ENCODE data around the gene TAOK2. TPM values are rescaled to one million over a fixed set of nuclear protein-coding genes. Genes with fewer than 3 reads are reported as not detected.

Gene TAOK2
- total RNA-seq, 1 experiment from 2014 or later = 99.4 TPM

- POLR2A ChIA-PET = interaction anchor here (0.6 kb wide), 1 partner anchor 9 kb away, joined by 3 read pairs; no protein-coding TSS in a partner anchor
Measured at GRCh38 chr16:30009990-30010843, 36.5 kb downstream of the TAOK2 start.

More at GRCh38 chr16:30009990-30010843, 36.5 kb downstream of the TAOK2 start:
- H3K9me3 ChIP-seq (ENCODE audit: control insufficient read depth, insufficient read depth, low read depth, low read length) = no peaks in the 10 kb centered on the region
- H3K4me1 ChIP-seq (ENCODE audit: control insufficient read depth, insufficient read depth, low read length) = no peaks in the 10 kb centered on the region
- no peaks in the 10 kb centered on the region for H3K36me3 ChIP-seq (ENCODE audit: control insufficient read depth, insufficient read depth, low read length)
- no peak for TF ChIP-seq REST (IDR thresholded peaks at IDR 0.05; ENCODE audit: insufficient read depth in 1 of 2, low read depth in 2 of 2, low read length in 1 of 2)
- TF ChIP-seq CTCF (IDR thresholded peaks at IDR 0.05) = no peak
- TF ChIP-seq SIN3A (IDR thresholded peaks at IDR 0.05; ENCODE audit: borderline replicate concordance, insufficient read depth, low read depth, low read length) = no peak
- no peak for TF ChIP-seq POLR2AphosphoS5 (IDR thresholded peaks at IDR 0.05; ENCODE audit: low read depth, low read length)
- TF ChIP-seq TCF7L2 (IDR thresholded peaks at IDR 0.05; ENCODE audit: low read depth, low read length) = no peak
- intact Hi-C loops (cut with micrococcal nuclease; ENCODE audit: unreplicated experiment) = no loop called here
- no peak overlapping the region for H3K27ac ChIP-seq (ENCODE audit: low read length)
- 0 out of 2 replicates have a peak, but pooled peaks have one; percentile 18 for ATAC-seq
- CTCF ChIA-PET = interaction anchor here (0.6 kb wide), 1 partner anchor 415 kb away, joined by 6 read pairs; no protein-coding TSS in a partner anchor
- H3K4me3 ChIP-seq (ENCODE audit: low read depth in 2 of 2, low read length in 2 of 2) = peak overlapping the region; percentile 40 to 51
- in situ Hi-C loops (cut with HindIII; ENCODE audit: low pct_unique_long_range_greater_than_20kb, low sequenced_read_pairs) = no loop called here
- no peaks in the 10 kb centered on the region for H3K27me3 ChIP-seq (ENCODE audit: control insufficient read depth, insufficient read depth, low read length)
- BruUV-seq (replicated peaks) = no TSS peak
- DNase-seq (ENCODE audit: low read depth, low spot score) = no peak

All from Panc1 (cell line).